HuH-7 (cell line): ENCODE measurements around the gene DDX54.
A peak's percentile ranks its signal among the peaks of the same experiment; 100 is the strongest.
"Not testable (repeated sequence)": the region's sequence is repeated elsewhere in the genome, so short reads cannot be mapped to it uniquely, and the experiment has no call there.

Source experiments
- DNase-seq: peaks from one replicate; pipeline ENCODE4 v3.0.0; 2011; ENCODE audit warnings: low spot score

Gene DDX54

DNA sequence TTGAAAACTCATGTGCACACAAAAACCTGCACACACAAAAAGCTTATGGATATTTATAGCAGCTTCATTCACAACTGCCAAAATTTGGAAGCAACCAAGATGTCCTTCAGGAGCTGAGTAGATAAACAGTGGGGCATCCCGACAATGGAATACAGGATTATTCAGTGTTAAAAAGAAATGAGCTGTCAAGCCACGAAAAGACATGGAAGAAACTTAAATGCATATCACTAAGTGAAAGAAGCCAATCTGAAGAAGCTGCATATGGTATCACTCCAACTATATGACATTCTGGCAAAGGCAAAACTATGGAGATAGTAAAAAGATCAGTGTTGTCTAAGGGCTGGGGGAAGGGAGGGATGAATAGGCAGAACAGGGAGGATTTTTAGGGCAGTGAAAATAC is 30.7 kb upstream of the DDX54 start:
- no peak for DNase-seq

- DNase-seq, result peak; percentile 62
Observed at GRCh38 chr12:113214895-113215400, 29.7 kb upstream of the DDX54 start.

DNA sequence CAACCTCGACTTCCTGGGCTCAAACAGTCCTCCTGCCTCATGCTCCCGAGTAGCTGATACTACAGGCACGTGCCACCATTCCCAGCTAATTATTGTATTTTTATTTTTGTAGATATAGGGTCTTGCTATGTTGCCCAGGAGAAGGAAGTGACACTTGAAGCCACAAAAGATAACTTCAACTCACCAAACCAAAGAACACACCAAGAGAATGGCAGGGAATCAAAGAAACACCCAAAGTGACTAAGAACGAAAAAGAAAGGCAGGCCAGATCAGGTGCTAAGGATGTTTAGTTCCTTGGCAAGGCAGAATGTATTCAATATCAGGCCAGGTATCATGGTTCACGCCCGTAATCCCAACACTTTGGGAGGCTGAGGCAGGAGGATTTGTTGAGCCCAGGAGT is 25.9 kb upstream of the DDX54 start:
- no peak for DNase-seq

GRCh38 chr12:113208041-113208934 is 23.0 kb upstream of the DDX54 start:
- no peak for DNase-seq

- DNase-seq, result no peak
Observed at GRCh38 chr12:113207613-113208040, 22.3 kb upstream of the DDX54 start.

DNA sequence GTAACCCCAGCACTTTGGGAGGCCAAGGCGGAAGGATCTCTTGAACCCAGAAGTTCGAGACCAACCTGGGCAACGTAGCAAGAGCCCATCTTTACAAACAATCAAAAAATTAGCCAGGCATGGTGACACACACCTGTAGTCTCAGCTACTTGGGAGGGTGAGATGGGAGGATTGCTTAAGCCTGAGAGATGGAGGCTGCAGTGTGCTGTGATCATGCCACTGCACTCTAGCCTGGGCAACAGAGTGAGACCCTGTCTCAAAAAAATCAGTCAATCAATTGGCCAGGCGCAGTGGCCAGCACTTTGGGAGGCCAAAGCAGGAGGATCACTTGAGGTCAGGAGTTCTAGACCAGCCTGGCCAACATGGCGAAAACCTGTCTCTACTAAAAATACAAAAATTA is 21.5 kb upstream of the DDX54 start:
- not testable (repeated sequence) for DNase-seq

DNA sequence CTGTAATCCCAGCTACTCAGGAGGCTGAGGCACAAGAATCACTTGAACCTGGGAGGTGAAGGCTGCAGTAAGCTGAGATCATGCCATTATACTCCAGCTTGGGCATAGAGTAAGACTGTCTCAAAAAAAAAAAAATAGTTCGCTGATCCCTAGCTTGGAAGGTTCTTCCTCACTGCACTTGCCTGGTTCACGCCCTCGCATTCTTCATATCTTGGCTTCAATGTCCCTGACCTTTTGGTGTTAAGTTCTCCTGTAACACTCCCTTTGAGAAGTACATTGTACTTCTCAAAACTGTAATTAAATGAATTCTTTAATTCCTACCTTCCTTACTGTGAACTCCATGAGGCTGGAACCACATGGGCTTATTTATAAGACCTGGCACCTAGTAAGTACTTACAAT is 19.5 kb upstream of the DDX54 start:
- no peak for DNase-seq

DNA sequence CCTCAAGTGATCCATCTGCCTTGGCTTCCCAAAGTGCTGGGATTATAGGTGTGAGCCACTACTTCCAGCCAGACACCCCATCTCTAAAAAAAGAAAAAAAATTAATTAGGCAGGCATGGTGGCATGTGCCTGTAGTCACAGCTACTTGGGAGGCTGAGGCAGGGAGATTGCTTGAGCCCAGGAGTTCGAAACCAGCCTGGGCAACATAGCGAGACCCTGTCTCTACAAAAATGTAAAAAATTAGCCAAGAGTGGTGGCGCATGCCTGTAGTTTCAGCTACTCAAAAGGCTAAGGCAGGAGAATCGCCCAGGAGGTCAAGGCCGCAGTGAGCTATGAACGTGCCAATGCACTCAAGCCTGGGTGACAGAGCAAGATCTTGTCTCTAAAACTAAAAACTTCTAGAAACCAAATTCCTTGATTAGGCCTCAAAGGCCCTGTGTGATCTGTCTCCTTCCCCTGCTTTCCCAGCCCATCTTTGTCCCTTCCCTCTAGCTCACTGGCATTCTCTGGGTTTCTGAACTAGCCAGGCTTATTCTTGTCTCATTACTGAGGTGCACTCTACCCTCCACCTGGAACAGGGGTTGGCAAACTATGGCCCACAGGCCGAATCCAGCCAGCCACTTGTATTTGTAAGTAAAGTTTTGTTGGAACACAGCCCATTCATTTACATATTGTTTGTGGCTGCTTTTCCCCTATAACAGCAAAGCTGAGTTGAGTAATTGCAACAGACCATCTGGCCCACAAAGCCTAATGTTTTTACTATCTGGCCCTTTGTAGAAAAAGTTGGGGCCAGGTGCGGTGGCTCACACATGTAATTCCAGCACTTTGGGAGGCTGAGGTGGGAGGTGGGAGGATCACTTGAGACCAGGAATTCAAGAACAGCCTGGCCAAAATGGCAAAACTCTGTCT is 18.8 kb upstream of the DDX54 start:
- DNase-seq, result no peak

GRCh38 chr12:113202300-113203075 is 17.2 kb upstream of the DDX54 start:
- no peak for DNase-seq

DNA sequence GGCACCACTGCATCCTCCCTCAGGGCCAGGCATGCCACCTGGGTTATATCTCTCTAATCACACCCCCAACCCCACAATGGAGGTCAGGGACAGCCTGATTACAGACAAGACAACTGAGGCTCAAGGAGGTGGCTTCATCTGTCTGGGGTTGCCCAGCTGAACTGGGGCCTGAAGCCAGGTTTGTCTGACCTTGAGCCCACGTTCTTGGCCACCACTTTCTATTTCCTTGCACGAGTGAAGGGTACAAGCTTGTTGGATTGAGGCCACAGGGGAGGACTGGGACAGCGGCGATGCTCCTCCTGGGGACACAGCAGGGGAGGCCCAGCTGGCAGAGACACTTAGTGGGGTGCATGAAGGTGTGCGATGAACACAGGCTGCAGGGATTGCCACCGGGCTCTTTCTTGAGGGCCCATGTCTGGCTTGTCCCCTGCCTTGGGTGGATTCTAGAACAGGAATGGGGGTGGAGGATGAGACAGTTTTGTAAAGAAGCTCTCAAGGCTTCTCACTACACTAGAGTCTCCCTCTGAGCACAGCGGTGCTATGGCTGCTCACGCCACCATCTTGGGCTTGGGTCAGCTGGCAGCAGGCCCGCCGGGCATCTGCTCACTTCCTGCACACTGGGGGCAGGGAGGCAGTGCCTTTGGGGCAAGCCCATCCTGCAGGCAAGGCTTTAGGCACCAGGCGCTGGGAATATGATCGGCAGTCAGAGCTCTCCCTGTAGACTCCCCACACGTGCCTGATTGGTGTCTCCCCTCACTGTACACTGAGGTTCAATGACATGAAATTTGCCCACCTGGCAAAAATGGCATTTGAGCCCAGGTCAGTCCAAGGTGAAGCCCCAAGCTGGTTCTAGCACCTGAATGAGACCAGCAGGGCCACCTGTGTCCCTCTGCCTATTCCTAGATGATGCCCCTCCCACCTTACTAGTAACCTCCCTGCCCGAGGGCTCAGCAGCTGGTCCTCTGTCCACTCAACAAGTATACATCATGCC is 16.2 kb upstream of the DDX54 start:
- no peak for DNase-seq

- DNase-seq, result no peak
Observed at GRCh38 chr12:113200021-113200797, 14.9 kb upstream of the DDX54 start.

- no peak for DNase-seq
Observed at GRCh38 chr12:113198296-113198695, 13.0 kb upstream of the DDX54 start.

- DNase-seq, result no peak
Observed at GRCh38 chr12:113197518-113198077, 12.3 kb upstream of the DDX54 start.

- DNase-seq, result peak; percentile 93
Observed at GRCh38 chr12:113196990-113197389, 11.7 kb upstream of the DDX54 start.

DNA sequence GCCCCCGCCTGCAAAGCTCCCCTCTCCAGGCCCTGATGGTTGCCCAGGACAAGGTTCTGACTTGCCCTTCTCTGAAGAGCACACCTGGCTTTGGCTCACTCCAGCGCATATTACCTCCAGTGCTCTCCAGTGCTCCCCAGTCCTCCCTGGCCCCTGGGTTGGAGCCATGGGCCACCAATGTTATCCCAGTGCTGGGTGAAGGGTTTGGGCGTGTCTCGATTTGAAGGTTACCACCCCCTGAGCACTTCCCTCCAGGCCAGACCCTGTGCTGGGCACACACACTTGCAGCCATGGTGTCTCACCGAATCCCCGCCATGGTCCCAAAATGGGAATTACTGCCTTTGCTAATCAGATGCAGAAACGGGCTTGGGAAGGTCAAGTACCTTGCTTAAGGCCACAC is 11.3 kb upstream of the DDX54 start:
- DNase-seq, result no peak

DNA sequence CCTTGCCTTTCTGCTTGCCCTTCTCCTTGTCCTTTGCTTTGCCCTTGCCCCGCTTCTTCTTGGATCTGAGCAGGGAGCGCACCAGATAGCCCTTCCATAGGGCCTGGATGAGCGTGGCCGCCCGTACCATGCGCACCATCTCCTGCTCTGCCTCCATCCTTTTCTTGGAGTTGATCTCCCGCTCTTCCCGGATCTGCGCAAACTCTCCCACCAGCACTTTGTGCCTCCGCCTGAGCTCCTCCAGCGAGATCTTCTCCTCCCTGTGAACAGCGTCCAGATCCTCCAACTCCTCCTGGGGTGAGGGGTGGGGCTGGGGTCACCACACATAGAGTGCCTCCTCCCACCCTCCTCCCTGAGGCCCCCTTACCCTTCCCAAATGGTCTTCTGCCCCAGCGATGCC is 10.3 kb upstream of the DDX54 start:
- DNase-seq, result no peak

DNA sequence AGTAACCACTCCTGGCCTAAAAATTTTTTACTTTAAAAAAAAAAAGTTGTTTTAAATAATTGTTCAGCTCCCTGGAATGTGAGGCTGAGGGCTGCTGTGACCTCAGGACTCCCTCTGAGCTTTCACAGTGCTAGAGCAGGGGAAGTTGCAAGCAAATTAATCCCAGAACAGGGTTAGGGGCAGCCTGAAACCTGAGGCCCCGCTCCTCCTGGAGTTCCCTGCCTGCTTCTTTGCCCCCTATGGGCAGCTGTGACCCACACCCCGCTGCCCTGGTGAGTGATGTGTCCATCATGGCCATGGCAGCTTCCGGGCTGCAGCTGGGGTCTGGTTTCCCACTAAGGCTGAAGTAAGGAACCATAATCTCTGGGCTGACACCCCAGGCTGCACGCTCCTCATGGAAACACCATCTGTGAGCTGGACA is 9.7 kb upstream of the DDX54 start:
- no peak for DNase-seq

- no peak for DNase-seq
Observed at GRCh38 chr12:113191227-113191626, 5.9 kb upstream of the DDX54 start.

DNA sequence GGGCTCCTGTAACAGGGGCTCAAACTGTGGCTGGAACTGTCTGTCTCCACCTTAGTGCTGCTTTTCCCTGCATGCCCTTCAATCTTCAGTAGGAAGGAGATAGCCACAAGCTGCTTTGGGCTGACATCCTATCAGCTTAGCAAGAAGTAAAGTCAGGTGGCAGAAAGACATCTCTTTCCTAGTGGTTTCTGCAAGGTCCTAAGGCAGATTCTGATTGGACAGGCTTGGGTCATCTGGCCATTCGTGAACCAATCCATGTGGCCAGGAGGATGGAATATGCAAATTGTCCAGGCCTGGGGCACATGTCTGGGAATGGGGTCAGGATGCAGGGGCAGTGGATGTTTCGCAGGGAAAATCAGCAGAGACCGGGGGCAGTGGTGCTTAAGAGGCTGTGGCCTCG is 5.5 kb upstream of the DDX54 start:
- peak; percentile 52 for DNase-seq

- DNase-seq, result no peak
Observed at GRCh38 chr12:113189361-113189760, 4.1 kb upstream of the DDX54 start.
